Measurements from ENCODE around the gene SV2B. TPM values are rescaled to one million over a fixed set of nuclear protein-coding genes. Genes with fewer than 3 reads are reported as not detected.

The SV2B gene
- total and polyA plus RNA-seq, 9 of the 15 experiments (the other 6 are each of a cell fraction or from before 2014, with no cell fraction given), result 0.01 to 0.25 (median 0.11) TPM

GRCh38 chr15:91268510-91268909, 168.5 kb downstream of the SV2B start (continued):
- TF ChIP-seq ZBTB49 (CRISPR knock-in tag; IDR thresholded peaks at IDR 0.05; ENCODE audit: borderline replicate concordance) (no peak), HDAC8 (tag; IDR thresholded peaks at IDR 0.05) (0 out of 2 replicates have a peak, but pooled peaks have one; percentile 30), ZNF780A (CRISPR knock-in tag; IDR thresholded peaks at IDR 0.05) (no peak), ZNF668 (CRISPR knock-in tag; IDR thresholded peaks at IDR 0.05) (no peak), ERF (CRISPR knock-in tag; IDR thresholded peaks at IDR 0.05) (no peak), NEUROD1 (IDR thresholded peaks at IDR 0.05; ENCODE audit: borderline replicate concordance, low read depth, low read length, partially characterized antibody) (no peak), ZNF175 (CRISPR knock-in tag; IDR thresholded peaks at IDR 0.05; ENCODE audit: low read depth) (no peak), SAFB (IDR thresholded peaks at IDR 0.05; ENCODE audit: borderline replicate concordance, low read depth, low read length) (no peak), CEBPB (tag; IDR thresholded peaks at IDR 0.05) (peak; percentile 83), REST (IDR thresholded peaks at IDR 0.05; ENCODE audit: borderline replicate concordance) (no peak), REST (CRISPR knock-in tag; IDR thresholded peaks at IDR 0.05; ENCODE audit: low read depth) (no peak), RAD21 (CRISPR knock-in tag; conservative IDR thresholded peaks at IDR 0.05 in 1 of 2, IDR thresholded peaks at IDR 0.05 in 1 of 2) (0 out of 4 replicates have a peak, but pooled peaks of 1 of the 2 experiments have one; percentile 11), POLR3G (IDR thresholded peaks at IDR 0.05; ENCODE audit: extremely low read depth, insufficient read length, insufficient replicate concordance) (no peak), CTCFL (IDR thresholded peaks at IDR 0.05; ENCODE audit: borderline replicate concordance, insufficient read depth, low read depth, low read length, poor library complexity, severe bottlenecking) (peak; percentile 16), L3MBTL2 (IDR thresholded peaks at IDR 0.05) (peak; percentile 52; the same call in 1 of the 2 replicates), KLF16 (IDR thresholded peaks at IDR 0.05) (no peak), TBP (optimal IDR thresholded peaks at IDR 0.05; ENCODE audit: low read depth, low read length) (no peak)

Data from K562 (cell line).